ENCODE data around the gene AARS1.
"Not testable (repeated sequence)": the region's sequence is repeated elsewhere in the genome, so short reads cannot be mapped to it uniquely, and the experiment has no call there.

Gene AARS1

GRCh38 chr16:70223216-70223615, 66.1 kb downstream of the AARS1 start:
- DNase-seq: not testable (repeated sequence)

GRCh38 chr16:70222574-70222973, 66.7 kb downstream of the AARS1 start:
- DNase-seq: not testable (repeated sequence)

- DNase-seq: not testable (repeated sequence)
Measured at GRCh38 chr16:70218586-70218985, 70.7 kb downstream of the AARS1 start.

GRCh38 chr16:70206382-70206781, 82.9 kb downstream of the AARS1 start:
- DNase-seq: not testable (repeated sequence)

- not testable (repeated sequence) for DNase-seq
Measured at GRCh38 chr16:70204668-70205405, 84.5 kb downstream of the AARS1 start.

- not testable (repeated sequence) for DNase-seq
Measured at GRCh38 chr16:70204010-70204409, 85.3 kb downstream of the AARS1 start.

- not testable (repeated sequence) for DNase-seq
Measured at GRCh38 chr16:70203508-70203907, 85.8 kb downstream of the AARS1 start.

Data from activated CD4-positive, alpha-beta T cell treated with anti-CD3 and anti-CD28 coated beads for 4 hours (primary cell).